ENCODE measurements around the gene APOBEC3A.
A peak's percentile ranks its signal among the peaks of the same experiment; 100 is the strongest.
"Not testable (repeated sequence)": the region's sequence is repeated elsewhere in the genome, so short reads cannot be mapped to it uniquely, and the experiment has no call there.

Gene APOBEC3A

GRCh38 chr22:38959590-38959989 is 2.2 kb downstream of the APOBEC3A start:
- no peak for DNase-seq (ENCODE audit: low spot score)

GRCh38 chr22:38960673-38961072 is 3.3 kb downstream of the APOBEC3A start:
- DNase-seq (ENCODE audit: low spot score) = not testable (repeated sequence)

- DNase-seq (ENCODE audit: low spot score) = not testable (repeated sequence)
Measured at GRCh38 chr22:38963291-38963738, 5.9 kb downstream of the APOBEC3A start.

- DNase-seq (ENCODE audit: low spot score) = no peak
Measured at GRCh38 chr22:38963872-38964271, 6.5 kb downstream of the APOBEC3A start.

GRCh38 chr22:38964306-38964705 is 6.9 kb downstream of the APOBEC3A start:
- DNase-seq (ENCODE audit: low spot score) = no peak

GRCh38 chr22:38964989-38965388 is 7.6 kb downstream of the APOBEC3A start:
- no peak for DNase-seq (ENCODE audit: low spot score)

GRCh38 chr22:38965614-38966379 is 8.4 kb downstream of the APOBEC3A start:
- DNase-seq (ENCODE audit: low spot score) = no peak

- no peak for DNase-seq (ENCODE audit: low spot score)
Measured at GRCh38 chr22:38966380-38966702, 8.9 kb downstream of the APOBEC3A start.

- no peak for DNase-seq (ENCODE audit: low spot score)
Measured at GRCh38 chr22:38966942-38967341, 9.5 kb downstream of the APOBEC3A start.

GRCh38 chr22:38967451-38968450 is 10.3 kb downstream of the APOBEC3A start:
- DNase-seq (ENCODE audit: low spot score) = no peak

GRCh38 chr22:38968801-38969200 is 11.4 kb downstream of the APOBEC3A start:
- DNase-seq (ENCODE audit: low spot score) = no peak

- no peak for DNase-seq (ENCODE audit: low spot score)
Measured at GRCh38 chr22:38970551-38970950, 13.1 kb downstream of the APOBEC3A start.

- DNase-seq (ENCODE audit: low spot score) = no peak
Measured at GRCh38 chr22:38971202-38971601, 13.8 kb downstream of the APOBEC3A start.

GRCh38 chr22:38971791-38972190 is 14.4 kb downstream of the APOBEC3A start:
- DNase-seq (ENCODE audit: low spot score) = no peak

GRCh38 chr22:38972558-38972957 is 15.1 kb downstream of the APOBEC3A start:
- DNase-seq (ENCODE audit: low spot score) = no peak

GRCh38 chr22:38973289-38974169 is 16.1 kb downstream of the APOBEC3A start:
- peak; percentile 41 for DNase-seq (ENCODE audit: low spot score)

GRCh38 chr22:38974170-38974825 is 16.9 kb downstream of the APOBEC3A start:
- DNase-seq (ENCODE audit: low spot score) = no peak

- DNase-seq (ENCODE audit: low spot score) = no peak
Measured at GRCh38 chr22:38974826-38975175, 17.4 kb downstream of the APOBEC3A start.

GRCh38 chr22:38977289-38977688 is 19.9 kb downstream of the APOBEC3A start:
- not testable (repeated sequence) for DNase-seq (ENCODE audit: low spot score)

- DNase-seq (ENCODE audit: low spot score) = not testable (repeated sequence)
Measured at GRCh38 chr22:38980587-38980986, 23.2 kb downstream of the APOBEC3A start.
